WTC11 (cell line): ENCODE results near the gene CENPB. TPM values are rescaled to one million over a fixed set of nuclear protein-coding genes. Genes with fewer than 3 reads are reported as not detected.

ENCODE experiments used
- ATAC-seq: fragments of 200-7000 bp; cut with Tn5 transposase; 2 replicates; pipeline ENCODE4 v1.10.0; 2021; ENCODE audit warnings: mild to moderate bottlenecking, moderate library complexity
- CTCF ChIA-PET: fragments of 300-600 bp; sonication (Branson Sonifier 250); formaldehyde crosslinking; loops from one replicate; lab custom pipeline; 2021; ENCODE audit warnings: antibody characterized with exemption; lab: Charles Lee
- POLR2A ChIA-PET: fragments of 350-600 bp; sonication (Branson Sonifier 250); formaldehyde crosslinking; loops from one replicate; lab custom pipeline; 2021; ENCODE audit warnings: antibody characterized with exemption; lab: Charles Lee
- DNase-seq: peaks from one replicate; pipeline ENCODE4 v3.0.0; 2021; ENCODE audit warnings: low spot score
- H3K27ac Mint-ChIP-seq: 2 replicates; pipeline ENCODE4 v1.8.0; 2021; ENCODE audit warnings: mixed read lengths
- H3K27me3 Mint-ChIP-seq: 2 replicates; pipeline ENCODE4 v1.8.0; 2021; ENCODE audit warnings: low read depth, mild to moderate bottlenecking, moderate library complexity, mixed read lengths
- H3K36me3 Mint-ChIP-seq: 2 replicates; pipeline ENCODE4 v1.8.0; 2021; ENCODE audit warnings: mixed read lengths
- H3K4me1 Mint-ChIP-seq: 2 replicates; pipeline ENCODE4 v1.8.0; 2022; ENCODE audit warnings: mixed read lengths
- H3K4me3 Mint-ChIP-seq: 2 replicates; pipeline ENCODE4 v1.8.0; 2021; ENCODE audit warnings: mild to moderate bottlenecking, moderate library complexity, mixed read lengths
- H3K9me3 Mint-ChIP-seq: 2 replicates; pipeline ENCODE4 v1.8.0; 2021; ENCODE audit warnings: mixed read lengths
- ATF1 ChIP-seq: sonication (generic); formaldehyde crosslinking; IDR thresholded peaks from 2 replicates; pipeline ENCODE4 v1.8.1; 2023; ENCODE audit warnings: mild to moderate bottlenecking, moderate library complexity, missing genetic modification reagents
- ATF2 ChIP-seq: sonication (generic); formaldehyde crosslinking; IDR thresholded peaks from 2 replicates; pipeline ENCODE4 v1.8.1; 2022; ENCODE audit warnings: low read depth, missing genetic modification reagents, borderline replicate concordance
- ATF6 ChIP-seq: sonication (generic); formaldehyde crosslinking; IDR thresholded peaks from 2 replicates; pipeline ENCODE4 v1.8.1; 2023; ENCODE audit warnings: mild to moderate bottlenecking, missing genetic modification reagents
- CBFB ChIP-seq: sonication (generic); formaldehyde crosslinking; IDR thresholded peaks from 2 replicates; pipeline ENCODE4 v1.8.1; 2022; ENCODE audit warnings: mild to moderate bottlenecking, low read depth, missing genetic modification reagents
- MYBL2 ChIP-seq: sonication (generic); formaldehyde crosslinking; IDR thresholded peaks from 2 replicates; pipeline ENCODE4 v1.8.1; 2023; ENCODE audit warnings: mild to moderate bottlenecking, moderate library complexity, missing genetic modification reagents
- NR3C1 ChIP-seq: sonication (generic); formaldehyde crosslinking; conservative IDR thresholded peaks from 2 replicates; pipeline ENCODE4 v1.8.1; 2023; ENCODE audit warnings: low read depth, mild to moderate bottlenecking, missing genetic modification reagents
- OVOL2 ChIP-seq: fragments of 250-450 bp; sonication (Bioruptor Pico); IDR thresholded peaks from 2 replicates; pipeline ENCODE4 v1.9.0; 2021; ENCODE audit warnings: mild to moderate bottlenecking, borderline replicate concordance
- RORB ChIP-seq: fragments of 250-450 bp; sonication (Bioruptor Pico); IDR thresholded peaks from 2 replicates; pipeline ENCODE4 v1.9.0; 2021; ENCODE audit warnings: mild to moderate bottlenecking
- TEAD1 ChIP-seq: sonication (generic); formaldehyde crosslinking; IDR thresholded peaks from 2 replicates; pipeline ENCODE4 v1.8.0; 2022; ENCODE audit warnings: mild to moderate bottlenecking, missing genetic modification reagents
- TEAD4 ChIP-seq: sonication (generic); formaldehyde crosslinking; IDR thresholded peaks from 2 replicates; pipeline ENCODE4 v1.8.0; 2022; ENCODE audit warnings: mild to moderate bottlenecking, missing genetic modification reagents
- ZNF121 ChIP-seq: sonication (generic); formaldehyde crosslinking; IDR thresholded peaks from 2 replicates; pipeline ENCODE4 v1.8.0; 2023; ENCODE audit warnings: missing genetic modification reagents
- ZNF396 ChIP-seq: fragments of 250-450 bp; sonication (Bioruptor Pico); IDR thresholded peaks from 2 replicates; pipeline ENCODE4 v1.8.0; 2021; ENCODE audit warnings: mild to moderate bottlenecking, moderate library complexity, borderline replicate concordance
- ZNF423 ChIP-seq: fragments of 250-450 bp; sonication (Bioruptor Pico); IDR thresholded peaks from 2 replicates; pipeline ENCODE4 v2.1.2; 2022; ENCODE audit warnings: mild to moderate bottlenecking, moderate library complexity
- ZNF425 ChIP-seq: fragments of 250-450 bp; sonication (Bioruptor Pico); conservative IDR thresholded peaks from 2 replicates; pipeline ENCODE4 v1.9.0; 2021; ENCODE audit warnings: mild to moderate bottlenecking
- ZNF512 ChIP-seq: sonication (generic); formaldehyde crosslinking; IDR thresholded peaks from 2 replicates; pipeline ENCODE4 v1.8.1; 2022; ENCODE audit warnings: missing genetic modification reagents, borderline replicate concordance
- total RNA-seq: library from RNA; stranded (reverse); gene quantifications from 3 replicates; pipeline ENCODE4 v1.2.3, GENCODE V29; 2021
- TF ChIP-seq, protein P1 (sequence below): sonication (generic); formaldehyde crosslinking; IDR thresholded peaks from 2 replicates; pipeline ENCODE4 v1.8.0; 2023; ENCODE audit warnings: missing genetic modification reagents
- TF ChIP-seq, protein P2 (sequence below): sonication (generic); formaldehyde crosslinking; IDR thresholded peaks from 2 replicates; pipeline ENCODE4 v1.8.1; 2023; ENCODE audit warnings: mild to moderate bottlenecking, missing genetic modification reagents, borderline replicate concordance

CENPB gene
- total RNA-seq, 1 experiment from 2014 or later = 58.7 TPM

GRCh38 chr20:3738111-3739053 lies 48.2 kb downstream of the CENPB start:
- H3K4me3 Mint-ChIP-seq = no peak overlapping the region
- peaks cover 26% of the 10 kb centered on the region for H3K4me1 Mint-ChIP-seq
- TF ChIP-seq ZNF425 (CRISPR knock-in tag) = no peak
- TF ChIP-seq ZNF512 (CRISPR knock-in tag) = no peak
- TF ChIP-seq ATF1 = no peak
- TF ChIP-seq RORB (CRISPR knock-in tag) = no peak
- no peak for TF ChIP-seq ZNF423 (CRISPR knock-in tag)
- no peak for TF ChIP-seq ATF6
- TF ChIP-seq ATF2 (CRISPR knock-in tag) = no peak
- TF ChIP-seq NR3C1 = no peak
- no peak for TF ChIP-seq OVOL2 (CRISPR knock-in tag)
- no peaks in the 10 kb centered on the region for H3K36me3 Mint-ChIP-seq
- peaks cover 5% of the 10 kb centered on the region for H3K27me3 Mint-ChIP-seq
- H3K9me3 Mint-ChIP-seq = no peaks in the 10 kb centered on the region
- ChIA-PET POLR2A (no interaction called here), CTCF (interaction anchor here (0.6 to 3.3 kb wide), 2 partner anchors 22 to 116 kb away, joined by 3 to 23 read pairs; no protein-coding TSS in a partner anchor)
- ATAC-seq (no peak), DNase-seq (no peak)
- peak overlapping the region; percentile 2; the same call in 1 of the 2 replicates for H3K27ac Mint-ChIP-seq

- Mint-ChIP-seq H3K9me3 (no peaks in the 10 kb centered on the region), H3K27me3 (peaks cover 25% of the 10 kb centered on the region), H3K4me1 (peaks cover 35% of the 10 kb centered on the region), H3K27ac (no peak overlapping the region), H3K4me3 (no peak overlapping the region), H3K36me3 (no peaks in the 10 kb centered on the region)
- DNase-seq (no peak), ATAC-seq (no peak)
- ChIA-PET POLR2A (no interaction called here), CTCF (interaction anchor here (0.9 to 2.4 kb wide), 7 partner anchors 8 to 59 kb away, joined by 3 to 23 read pairs (median 4); no protein-coding TSS in a partner anchor)
- TF ChIP-seq MYBL2 (CRISPR knock-in tag) (no peak), TEAD4 (CRISPR knock-in tag) (no peak), ZNF396 (no peak), ZNF121 (no peak), ZNF425 (CRISPR knock-in tag) (no peak), TEAD1 (CRISPR knock-in tag) (no peak), CBFB (CRISPR knock-in tag) (no peak)
- TF ChIP-seq, protein P1, sequence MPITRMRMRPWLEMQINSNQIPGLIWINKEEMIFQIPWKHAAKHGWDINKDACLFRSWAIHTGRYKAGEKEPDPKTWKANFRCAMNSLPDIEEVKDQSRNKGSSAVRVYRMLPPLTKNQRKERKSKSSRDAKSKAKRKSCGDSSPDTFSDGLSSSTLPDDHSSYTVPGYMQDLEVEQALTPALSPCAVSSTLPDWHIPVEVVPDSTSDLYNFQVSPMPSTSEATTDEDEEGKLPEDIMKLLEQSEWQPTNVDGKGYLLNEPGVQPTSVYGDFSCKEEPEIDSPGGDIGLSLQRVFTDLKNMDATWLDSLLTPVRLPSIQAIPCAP (CRISPR knock-in tag) = no peak
- TF ChIP-seq, protein P2, sequence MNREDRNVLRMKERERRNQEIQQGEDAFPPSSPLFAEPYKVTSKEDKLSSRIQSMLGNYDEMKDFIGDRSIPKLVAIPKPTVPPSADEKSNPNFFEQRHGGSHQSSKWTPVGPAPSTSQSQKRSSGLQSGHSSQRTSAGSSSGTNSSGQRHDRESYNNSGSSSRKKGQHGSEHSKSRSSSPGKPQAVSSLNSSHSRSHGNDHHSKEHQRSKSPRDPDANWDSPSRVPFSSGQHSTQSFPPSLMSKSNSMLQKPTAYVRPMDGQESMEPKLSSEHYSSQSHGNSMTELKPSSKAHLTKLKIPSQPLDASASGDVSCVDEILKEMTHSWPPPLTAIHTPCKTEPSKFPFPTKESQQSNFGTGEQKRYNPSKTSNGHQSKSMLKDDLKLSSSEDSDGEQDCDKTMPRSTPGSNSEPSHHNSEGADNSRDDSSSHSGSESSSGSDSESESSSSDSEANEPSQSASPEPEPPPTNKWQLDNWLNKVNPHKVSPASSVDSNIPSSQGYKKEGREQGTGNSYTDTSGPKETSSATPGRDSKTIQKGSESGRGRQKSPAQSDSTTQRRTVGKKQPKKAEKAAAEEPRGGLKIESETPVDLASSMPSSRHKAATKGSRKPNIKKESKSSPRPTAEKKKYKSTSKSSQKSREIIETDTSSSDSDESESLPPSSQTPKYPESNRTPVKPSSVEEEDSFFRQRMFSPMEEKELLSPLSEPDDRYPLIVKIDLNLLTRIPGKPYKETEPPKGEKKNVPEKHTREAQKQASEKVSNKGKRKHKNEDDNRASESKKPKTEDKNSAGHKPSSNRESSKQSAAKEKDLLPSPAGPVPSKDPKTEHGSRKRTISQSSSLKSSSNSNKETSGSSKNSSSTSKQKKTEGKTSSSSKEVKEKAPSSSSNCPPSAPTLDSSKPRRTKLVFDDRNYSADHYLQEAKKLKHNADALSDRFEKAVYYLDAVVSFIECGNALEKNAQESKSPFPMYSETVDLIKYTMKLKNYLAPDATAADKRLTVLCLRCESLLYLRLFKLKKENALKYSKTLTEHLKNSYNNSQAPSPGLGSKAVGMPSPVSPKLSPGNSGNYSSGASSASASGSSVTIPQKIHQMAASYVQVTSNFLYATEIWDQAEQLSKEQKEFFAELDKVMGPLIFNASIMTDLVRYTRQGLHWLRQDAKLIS = no peak
Observed at GRCh38 chr20:3735768-3736167, 50.8 kb downstream of the CENPB start.
